ENCODE measurements around the gene INTS7. TPM values are rescaled to one million over a fixed set of nuclear protein-coding genes. Genes with fewer than 3 reads are reported as not detected.

INTS7 gene
- total and polyA plus RNA-seq, 10 donors: 5.4 to 16.5 (median 12.3) TPM

DNA sequence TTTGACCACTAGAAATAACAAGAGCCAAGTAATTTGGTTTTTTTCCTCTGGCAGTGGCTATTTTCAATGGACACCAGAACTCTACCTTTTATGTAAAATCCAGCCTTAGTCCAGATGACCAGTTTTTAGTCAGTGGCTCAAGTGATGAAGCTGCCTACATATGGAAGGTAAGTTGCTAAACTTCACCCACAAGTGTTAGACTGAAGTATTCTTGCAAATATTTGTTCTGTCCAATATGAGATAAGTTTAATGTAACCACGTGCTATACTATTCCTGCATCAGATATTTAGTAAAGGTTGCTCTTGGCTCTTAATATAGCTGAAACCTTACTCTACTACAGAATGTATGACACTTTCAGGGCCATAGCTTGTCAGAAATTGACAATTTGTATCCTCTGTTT, 36.7 kb upstream of the INTS7 start:
- DNase-seq: no peak
- intact Hi-C loops (cut with DNase I; ENCODE audit: low total_unique reads): loop anchor here (5.0 kb wide), 1 partner anchor 385 kb away; no protein-coding TSS in a partner anchor
- 86 to 98% (median 94%) methylated on average over 1 of the region's 1 CpG for WGBS, 5 donors

DNA sequence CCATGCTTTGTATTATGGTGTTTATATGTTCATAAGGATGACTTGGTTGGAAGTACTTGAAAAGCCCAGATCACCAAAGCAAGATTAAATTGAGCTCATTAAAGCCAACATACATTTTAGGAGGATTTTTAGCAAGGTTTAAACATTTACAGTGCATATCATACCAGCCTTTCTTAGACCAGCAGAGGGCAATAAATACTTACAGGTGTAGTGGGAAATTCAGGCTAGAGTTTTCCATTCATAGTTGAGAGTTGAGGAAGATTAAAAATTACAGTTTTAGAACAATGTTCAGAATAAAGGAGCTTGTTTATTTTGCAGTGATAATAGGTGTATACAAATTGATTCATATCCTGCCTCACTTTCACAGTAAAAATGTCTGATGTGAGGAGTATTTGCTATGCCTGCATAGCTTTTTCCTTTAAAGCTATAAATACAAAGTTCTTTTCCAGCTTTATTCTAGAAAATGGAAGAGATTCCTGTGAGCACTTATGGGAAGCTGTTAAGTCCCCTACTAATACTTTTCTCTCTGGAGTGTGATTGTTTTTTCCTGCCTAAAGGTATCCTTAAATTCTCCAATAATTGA, 35.5 kb upstream of the INTS7 start:
- Histone ChIP-seq H3K27me3 (replicated peaks in 1 of 7) (no peaks in the 10 kb centered on the region), H3K9me3 (no peaks in the 10 kb centered on the region), H3K4me3 (peak overlapping the region in 2 of 8 donors; percentile 9 to 32), H3K36me3 (no peaks in the 10 kb centered on the region), H3K4me1 (peaks cover 0 to 16% (median 0%) of the 10 kb centered on the region in 6 donors), H3K27ac (no peak overlapping the region)
- TF ChIP-seq POLR2A (IDR thresholded peaks at IDR 0.05) (no peak), POLR2AphosphoS5 (IDR thresholded peaks at IDR 0.05) (no peak)
- TF ChIP-seq, protein P1, sequence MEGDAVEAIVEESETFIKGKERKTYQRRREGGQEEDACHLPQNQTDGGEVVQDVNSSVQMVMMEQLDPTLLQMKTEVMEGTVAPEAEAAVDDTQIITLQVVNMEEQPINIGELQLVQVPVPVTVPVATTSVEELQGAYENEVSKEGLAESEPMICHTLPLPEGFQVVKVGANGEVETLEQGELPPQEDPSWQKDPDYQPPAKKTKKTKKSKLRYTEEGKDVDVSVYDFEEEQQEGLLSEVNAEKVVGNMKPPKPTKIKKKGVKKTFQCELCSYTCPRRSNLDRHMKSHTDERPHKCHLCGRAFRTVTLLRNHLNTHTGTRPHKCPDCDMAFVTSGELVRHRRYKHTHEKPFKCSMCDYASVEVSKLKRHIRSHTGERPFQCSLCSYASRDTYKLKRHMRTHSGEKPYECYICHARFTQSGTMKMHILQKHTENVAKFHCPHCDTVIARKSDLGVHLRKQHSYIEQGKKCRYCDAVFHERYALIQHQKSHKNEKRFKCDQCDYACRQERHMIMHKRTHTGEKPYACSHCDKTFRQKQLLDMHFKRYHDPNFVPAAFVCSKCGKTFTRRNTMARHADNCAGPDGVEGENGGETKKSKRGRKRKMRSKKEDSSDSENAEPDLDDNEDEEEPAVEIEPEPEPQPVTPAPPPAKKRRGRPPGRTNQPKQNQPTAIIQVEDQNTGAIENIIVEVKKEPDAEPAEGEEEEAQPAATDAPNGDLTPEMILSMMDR (IDR thresholded peaks at IDR 0.05 in 8 of 11, conservative IDR thresholded peaks at IDR 0.05 in 3 of 11): peak; percentile 53 to 85 (median 76)
- no peak for DNase-seq
- intact Hi-C loops (cut with DNase I; ENCODE audit: low total_unique reads): loop anchor here (5.0 kb wide), 1 partner anchor 386 kb away; no protein-coding TSS in a partner anchor

More for the DNA sequence above, 36.7 kb upstream of the INTS7 start:
- Histone ChIP-seq H3K9me3 (no peaks in the 10 kb centered on the region), H3K27ac (no peak overlapping the region), H3K36me3 (no peaks in the 10 kb centered on the region), H3K4me1 (peaks cover 0 to 11% (median 0%) of the 10 kb centered on the region in 6 donors), H3K4me3 (no peak overlapping the region), H3K27me3 (replicated peaks in 1 of 7) (no peaks in the 10 kb centered on the region)
- TF ChIP-seq POLR2AphosphoS5 (IDR thresholded peaks at IDR 0.05) (no peak), POLR2A (IDR thresholded peaks at IDR 0.05) (no peak)
- TF ChIP-seq, protein P1 (IDR thresholded peaks at IDR 0.05 in 8 of 11, conservative IDR thresholded peaks at IDR 0.05 in 3 of 11): no peak

DNA sequence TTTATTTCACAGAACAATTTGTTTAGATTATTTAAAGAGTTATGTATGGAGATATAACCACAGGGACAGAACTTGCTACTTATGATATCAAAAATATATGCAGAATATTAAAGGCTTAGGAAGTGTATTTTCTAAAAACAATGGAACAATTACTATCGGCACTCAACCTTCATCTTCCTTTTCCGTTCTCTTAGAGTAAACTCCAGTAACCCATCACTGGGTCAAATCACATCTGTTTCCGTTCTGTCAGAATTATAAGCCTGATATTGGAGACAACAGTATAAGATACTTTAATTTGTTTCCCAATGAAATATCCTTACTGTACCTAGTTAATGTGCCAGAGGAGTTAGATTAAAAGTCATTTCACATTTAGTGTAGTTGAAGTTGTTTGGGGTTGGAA, 32.4 kb upstream of the INTS7 start:
- H3K4me1 ChIP-seq: peaks cover 0 to 16% (median 0%) of the 10 kb centered on the region in 6 donors
- H3K36me3 ChIP-seq: no peaks in the 10 kb centered on the region
- no peaks in the 10 kb centered on the region for H3K27me3 ChIP-seq (replicated peaks in 1 of 7)
- DNase-seq: no peak
- H3K27ac ChIP-seq: peak overlapping the region in 7 of 8 donors; percentile 39 to 61 (median 46)
- intact Hi-C loops (cut with DNase I; ENCODE audit: low total_unique reads): loop anchor here (5.0 kb wide), 1 partner anchor 225 kb away; no protein-coding TSS in a partner anchor
- TF ChIP-seq, protein P1 (IDR thresholded peaks at IDR 0.05 in 8 of 11, conservative IDR thresholded peaks at IDR 0.05 in 3 of 11): no peak
- TF ChIP-seq POLR2AphosphoS5 (IDR thresholded peaks at IDR 0.05) (no peak), POLR2A (IDR thresholded peaks at IDR 0.05) (no peak)
- no peaks in the 10 kb centered on the region for H3K9me3 ChIP-seq
- whole genome bisulfite sequencing, 5 donors: 68 to 90% (median 82%) methylated on average over 3 of the region's 3 CpGs
- H3K4me3 ChIP-seq: peak overlapping the region in 1 of 8 donors; percentile 30

DNA sequence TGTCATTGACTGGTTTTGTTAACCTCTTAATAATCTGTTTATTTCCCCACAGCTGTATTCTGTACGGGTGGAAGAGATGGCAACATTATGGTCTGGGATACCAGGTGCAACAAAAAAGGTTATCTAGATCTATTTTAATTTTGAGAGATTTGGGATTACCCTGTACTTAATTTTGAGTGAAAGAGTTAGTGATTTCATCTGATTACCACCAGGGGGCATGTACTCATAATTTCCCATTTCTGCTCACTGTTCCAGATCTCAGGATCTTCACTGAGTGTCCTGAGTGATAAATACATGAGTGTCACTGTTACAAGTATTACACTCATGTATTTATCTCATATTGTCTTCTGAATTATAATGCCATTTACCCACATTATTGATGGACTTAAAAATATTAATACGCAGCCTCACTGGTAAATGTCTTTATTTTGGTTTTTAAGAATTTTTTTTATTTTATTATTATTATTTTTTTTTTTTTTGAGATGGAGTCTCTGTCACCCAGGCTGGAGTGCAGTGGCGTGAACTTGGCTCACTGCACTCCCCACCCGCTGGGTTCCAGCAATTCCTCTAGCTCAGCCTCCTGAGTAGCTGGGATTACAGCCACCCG, 27.6 kb upstream of the INTS7 start:
- Histone ChIP-seq H3K36me3 (no peaks in the 10 kb centered on the region), H3K27me3 (replicated peaks in 1 of 7) (no peaks in the 10 kb centered on the region), H3K4me1 (peaks cover 0 to 9% (median 0%) of the 10 kb centered on the region in 6 donors), H3K27ac (no peak overlapping the region), H3K9me3 (peaks cover 0 to 5% (median 1%) of the 10 kb centered on the region in 8 donors), H3K4me3 (no peak overlapping the region)
- no peak for DNase-seq
- intact Hi-C loops (cut with DNase I; ENCODE audit: low total_unique reads): loop anchor here (5.0 kb wide), 1 partner anchor 304 kb away; no protein-coding TSS in a partner anchor
- 87 to 92% (median 89%) methylated on average over 5 of the region's 5 CpGs for WGBS, 5 donors
- TF ChIP-seq POLR2A (IDR thresholded peaks at IDR 0.05) (no peak), POLR2AphosphoS5 (IDR thresholded peaks at IDR 0.05) (no peak)
- TF ChIP-seq, protein P1 (IDR thresholded peaks at IDR 0.05 in 8 of 11, conservative IDR thresholded peaks at IDR 0.05 in 3 of 11): peak; percentile 8 to 75 (median 57)
